SU-DHL-6 (cell line): ENCODE data around the gene SMYD1.

Source experiments
- CTCF ChIP-seq: fragments of 200-600 bp; sonication (generic); IDR thresholded peaks from one replicate; pipeline ENCODE4 v1.5.1; 2017; ENCODE audit warnings: antibody characterized with exemption, mild to moderate bottlenecking, low read length, moderate library complexity; ENCODE audit not compliant: insufficient read depth, poor library complexity, severe bottlenecking
- EZH2phosphoT487 ChIP-seq: fragments of 200-600 bp; sonication (generic), shearing (Covaris generic); conservative IDR thresholded peaks from 2 replicates; pipeline ENCODE4 v1.6.1; 2018; ENCODE audit warnings: mild to moderate bottlenecking, antibody characterized with exemption, low read length, moderate library complexity, mixed read lengths

- TF ChIP-seq CTCF (no peak), EZH2phosphoT487 (no peak)
These were observed 419 bp downstream of the SMYD1 start for GRCh38 chr2:88068044-88068443.
